H1 (cell line): ENCODE results near the gene SRPX2.

Experiments used
- CHD2 ChIP-seq: IDR thresholded peaks from 2 replicates; pipeline ENCODE4 v1.6.1; 2012; ENCODE audit warnings: low read length, improper control_type of control experiment
- CREB1 ChIP-seq: IDR thresholded peaks from 2 replicates; pipeline ENCODE4 v1.6.1; 2012; ENCODE audit warnings: inconsistent platforms
- CTCF ChIP-seq, 3 experiments: IDR thresholded peaks; 1 replicate in 2 of 3; 2 replicates in 1 of 3; pipeline versions ENCODE4 v1.5.1 to v1.6.1; 2011; ENCODE audit warnings: low read length in 3 of 3, mild to moderate bottlenecking in 3 of 3, inconsistent platforms in 2 of 3, low read depth in 1 of 3, moderate library complexity in 1 of 3; ENCODE audit not compliant: insufficient read depth in 1 of 3; ENCODE audit errors: control extremely low read depth in 1 of 3
- E2F6 ChIP-seq: IDR thresholded peaks from 2 replicates; pipeline ENCODE4 v1.6.1; 2012; ENCODE audit warnings: inconsistent platforms
- JUND ChIP-seq: IDR thresholded peaks from 2 replicates; pipeline ENCODE4 v1.6.1; 2011; ENCODE audit warnings: mild to moderate bottlenecking, improper control_type of control experiment, low read length
- MAX ChIP-seq: IDR thresholded peaks from 2 replicates; pipeline ENCODE4 v1.6.1; 2012; ENCODE audit warnings: inconsistent platforms
- POLR2A ChIP-seq, 2 experiments: IDR thresholded peaks; 1 replicate in 1 of 2; 2 replicates in 1 of 2; pipeline ENCODE4 v1.6.1; 2011; ENCODE audit warnings: low read depth in 2 of 2, low read length in 2 of 2, mild to moderate bottlenecking in 2 of 2; ENCODE audit errors: control extremely low read depth in 1 of 2
- POLR2AphosphoS5 ChIP-seq: IDR thresholded peaks from 2 replicates; pipeline ENCODE4 v1.6.1; 2011; ENCODE audit warnings: low read depth, low read length
- SIN3A ChIP-seq, 2 experiments: IDR thresholded peaks in 1 of 2; conservative IDR thresholded peaks in 1 of 2; 2 replicates each; pipeline ENCODE4 v1.6.1; 2011 to 2012; ENCODE audit warnings: low read length in 2 of 2, improper control_type of control experiment in 1 of 2, low read depth in 1 of 2, mild to moderate bottlenecking in 1 of 2
- SRF ChIP-seq: IDR thresholded peaks from 2 replicates; pipeline ENCODE4 v1.6.1; 2011; ENCODE audit warnings: mild to moderate bottlenecking, low read depth, low read length, moderate library complexity
- TAF1 ChIP-seq: IDR thresholded peaks from 2 replicates; pipeline ENCODE4 v1.6.1; 2011; ENCODE audit warnings: mild to moderate bottlenecking, low read depth, low read length

- TF ChIP-seq TAF1 (no peak), CHD2 (no peak), POLR2A (IDR thresholded peaks at IDR 0.05; ENCODE audit: control extremely low read depth in 1 of 2, low read depth in 2 of 2, low read length in 2 of 2) (no peak), CTCF (IDR thresholded peaks at IDR 0.05; ENCODE audit: control extremely low read depth in 1 of 3, insufficient read depth in 1 of 3, low read depth in 1 of 3, low read length in 3 of 3) (no peak), E2F6 (no peak), MAX (no peak), CREB1 (no peak), SIN3A (conservative IDR thresholded peaks at IDR 0.05 in 1 of 2, IDR thresholded peaks at IDR 0.05 in 1 of 2; ENCODE audit: low read depth in 1 of 2, low read length in 2 of 2) (no peak), POLR2AphosphoS5 (no peak), JUND (no peak), SRF (no peak)
Measured at GRCh38 chrX:100687546-100687945, 43.5 kb downstream of the SRPX2 start.
